Loucy (cell line): ENCODE measurements around the gene WFIKKN1.
A peak's percentile ranks its signal among the peaks of the same experiment; 100 is the strongest.

ENCODE experiments used
- H2AFZ ChIP-seq: fragments of 200-600 bp; sonication (generic); 2 replicates; pipeline ENCODE4 v1.6.0; 2016; ENCODE audit warnings: antibody characterized with exemption, mild to moderate bottlenecking, low read length, moderate library complexity
- H3F3A ChIP-seq: fragments of 200-600 bp; 2 replicates; pipeline ENCODE4 v1.6.0; 2016; ENCODE audit warnings: antibody characterized with exemption, low read depth, mild to moderate bottlenecking
- H3K27me3 ChIP-seq: fragments of 200-600 bp; sonication (generic); 2 replicates; pipeline ENCODE4 v1.6.1; 2014; ENCODE audit warnings: low read length, mild to moderate bottlenecking; ENCODE audit not compliant: insufficient read depth, poor library complexity, severe bottlenecking
- H3K36me3 ChIP-seq: fragments of 200-600 bp; sonication (generic); 2 replicates; pipeline ENCODE4 v1.6.1; 2016; ENCODE audit warnings: low read length; ENCODE audit not compliant: insufficient read depth
- H3K4me1 ChIP-seq: fragments of 200-600 bp; sonication (generic); 2 replicates; pipeline ENCODE4 v1.5.1; 2014; ENCODE audit warnings: low read length, mild to moderate bottlenecking; ENCODE audit not compliant: insufficient read depth, poor library complexity, severe bottlenecking
- H3K4me2 ChIP-seq: fragments of 200-600 bp; sonication (generic); 2 replicates; pipeline ENCODE4 v1.6.0; 2014; ENCODE audit warnings: antibody characterized with exemption, low read length, low read depth, mild to moderate bottlenecking; ENCODE audit not compliant: poor library complexity, severe bottlenecking
- H3K4me3 ChIP-seq: fragments of 200-600 bp; sonication (generic); 2 replicates; pipeline ENCODE4 v1.5.1; 2014; ENCODE audit warnings: low read length, mild to moderate bottlenecking, mixed read lengths; ENCODE audit not compliant: poor library complexity, severe bottlenecking
- H3K79me2 ChIP-seq: fragments of 200-600 bp; sonication (generic); 2 replicates; pipeline ENCODE4 v1.6.1; 2014; ENCODE audit warnings: low read length; ENCODE audit not compliant: insufficient read depth
- H3K9ac ChIP-seq: fragments of 200-600 bp; sonication (generic); 2 replicates; pipeline ENCODE4 v1.6.0; 2014; ENCODE audit warnings: mild to moderate bottlenecking, low read depth, low read length, moderate library complexity; ENCODE audit not compliant: poor library complexity, severe bottlenecking
- H3K9me2 ChIP-seq: fragments of 200-600 bp; sonication (generic); replicated peaks from 2 replicates; pipeline ENCODE4 v1.6.1; 2016; ENCODE audit warnings: low read depth, low read length, mixed read lengths
- H3K9me3 ChIP-seq: fragments of 200-600 bp; sonication (generic); 2 replicates; pipeline ENCODE4 v1.6.1; 2014; ENCODE audit warnings: mild to moderate bottlenecking, antibody characterized with exemption, low read length, low read depth; ENCODE audit not compliant: insufficient read depth
- H4K20me1 ChIP-seq: fragments of 200-600 bp; sonication (generic); 2 replicates; pipeline ENCODE4 v1.6.0; 2014; ENCODE audit warnings: antibody characterized with exemption, low read length, mild to moderate bottlenecking; ENCODE audit not compliant: insufficient read depth, poor library complexity, severe bottlenecking
- EZH2phosphoT487 ChIP-seq: fragments of 200-600 bp; IDR thresholded peaks from 2 replicates; pipeline ENCODE4 v1.6.1; 2018; ENCODE audit warnings: antibody characterized with exemption, mild to moderate bottlenecking, moderate library complexity, borderline replicate concordance
- TF ChIP-seq, protein P1 (sequence below): fragments of 200-600 bp; sonication (generic); conservative IDR thresholded peaks from 2 replicates; pipeline ENCODE4 v1.5.1; 2014; ENCODE audit warnings: mild to moderate bottlenecking, antibody characterized with exemption, low read length

Gene WFIKKN1

DNA sequence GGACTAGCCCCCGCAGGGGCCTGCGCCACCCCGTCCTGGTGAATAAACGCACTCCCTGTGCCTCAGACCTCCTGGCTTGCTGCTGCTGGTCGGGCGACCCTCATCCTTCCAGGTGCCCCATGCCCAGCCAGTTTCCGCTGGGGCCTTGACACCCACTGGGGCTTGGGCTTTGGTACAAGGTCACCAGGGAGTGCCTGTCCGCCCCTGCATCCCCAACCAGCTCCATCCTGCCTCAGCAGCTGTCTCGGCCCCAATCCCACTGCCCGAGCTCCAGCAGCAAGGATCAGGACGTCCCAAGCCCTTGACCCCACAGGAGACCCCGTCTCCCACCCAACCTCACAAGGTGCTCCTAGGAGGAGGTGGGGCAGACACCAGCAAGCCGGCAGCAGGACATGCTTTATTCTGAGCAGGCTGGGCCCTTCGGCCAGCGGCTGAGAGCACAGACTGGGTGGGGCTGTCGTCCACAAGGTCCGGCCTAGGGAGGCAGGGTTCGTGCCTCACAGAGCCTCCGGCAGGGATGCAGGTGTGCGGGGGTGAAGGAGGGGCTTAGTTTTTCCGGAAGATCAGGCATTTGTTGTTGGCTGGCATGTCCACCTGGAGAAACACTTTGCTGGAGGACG, 3.4 kb downstream of the WFIKKN1 start:
- Histone ChIP-seq H3F3A (no peaks in the 10 kb centered on the region), H3K4me1 (no peaks in the 10 kb centered on the region), H3K36me3 (no peaks in the 10 kb centered on the region), H3K9me2 (no peaks in the 10 kb centered on the region), H4K20me1 (no peaks in the 10 kb centered on the region), H3K4me3 (no peak overlapping the region), H2AFZ (no peak overlapping the region), H3K9ac (no peak overlapping the region), H3K27me3 (no peaks in the 10 kb centered on the region), H3K4me2 (no peak overlapping the region), H3K9me3 (no peaks in the 10 kb centered on the region), H3K79me2 (peaks cover 14% of the 10 kb centered on the region)
- TF ChIP-seq, protein P1, sequence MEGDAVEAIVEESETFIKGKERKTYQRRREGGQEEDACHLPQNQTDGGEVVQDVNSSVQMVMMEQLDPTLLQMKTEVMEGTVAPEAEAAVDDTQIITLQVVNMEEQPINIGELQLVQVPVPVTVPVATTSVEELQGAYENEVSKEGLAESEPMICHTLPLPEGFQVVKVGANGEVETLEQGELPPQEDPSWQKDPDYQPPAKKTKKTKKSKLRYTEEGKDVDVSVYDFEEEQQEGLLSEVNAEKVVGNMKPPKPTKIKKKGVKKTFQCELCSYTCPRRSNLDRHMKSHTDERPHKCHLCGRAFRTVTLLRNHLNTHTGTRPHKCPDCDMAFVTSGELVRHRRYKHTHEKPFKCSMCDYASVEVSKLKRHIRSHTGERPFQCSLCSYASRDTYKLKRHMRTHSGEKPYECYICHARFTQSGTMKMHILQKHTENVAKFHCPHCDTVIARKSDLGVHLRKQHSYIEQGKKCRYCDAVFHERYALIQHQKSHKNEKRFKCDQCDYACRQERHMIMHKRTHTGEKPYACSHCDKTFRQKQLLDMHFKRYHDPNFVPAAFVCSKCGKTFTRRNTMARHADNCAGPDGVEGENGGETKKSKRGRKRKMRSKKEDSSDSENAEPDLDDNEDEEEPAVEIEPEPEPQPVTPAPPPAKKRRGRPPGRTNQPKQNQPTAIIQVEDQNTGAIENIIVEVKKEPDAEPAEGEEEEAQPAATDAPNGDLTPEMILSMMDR, result no peak
- TF ChIP-seq EZH2phosphoT487, result no peak

DNA sequence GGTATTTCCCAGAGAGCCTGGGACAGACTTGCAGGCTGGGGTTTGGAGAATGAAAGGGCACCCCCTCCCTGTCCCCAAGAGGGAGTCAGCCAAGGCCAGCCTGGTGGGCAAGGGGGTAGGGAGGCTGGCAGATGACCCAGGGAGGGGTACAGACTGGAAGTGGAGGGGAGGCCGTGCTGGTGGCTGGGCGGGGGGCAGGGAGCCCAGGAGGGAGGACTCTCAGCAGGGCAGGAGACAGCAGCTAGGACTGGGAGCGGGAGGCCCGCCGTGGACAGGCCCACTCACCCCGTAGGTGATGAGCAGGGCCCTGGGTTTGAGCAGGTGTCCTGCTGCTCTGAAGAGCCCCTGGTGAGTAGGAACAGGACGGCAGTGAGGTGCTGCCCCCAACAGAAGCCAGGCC, 4.2 kb downstream of the WFIKKN1 start:
- TF ChIP-seq, protein P1, result no peak
- no peak for TF ChIP-seq EZH2phosphoT487
- no peak overlapping the region for H2AFZ ChIP-seq
- H3K9me3 ChIP-seq, result no peaks in the 10 kb centered on the region
- peak overlapping the region; percentile 90 for H3K4me3 ChIP-seq
- no peaks in the 10 kb centered on the region for H3K9me2 ChIP-seq
- peak overlapping the region; percentile 83 for H3K9ac ChIP-seq
- H3F3A ChIP-seq, result no peaks in the 10 kb centered on the region
- no peaks in the 10 kb centered on the region for H3K27me3 ChIP-seq
- H3K79me2 ChIP-seq, result peaks cover 14% of the 10 kb centered on the region
- no peaks in the 10 kb centered on the region for H3K4me1 ChIP-seq
- peak overlapping the region; percentile 94 for H3K4me2 ChIP-seq
- H4K20me1 ChIP-seq, result no peaks in the 10 kb centered on the region
- H3K36me3 ChIP-seq, result no peaks in the 10 kb centered on the region

DNA sequence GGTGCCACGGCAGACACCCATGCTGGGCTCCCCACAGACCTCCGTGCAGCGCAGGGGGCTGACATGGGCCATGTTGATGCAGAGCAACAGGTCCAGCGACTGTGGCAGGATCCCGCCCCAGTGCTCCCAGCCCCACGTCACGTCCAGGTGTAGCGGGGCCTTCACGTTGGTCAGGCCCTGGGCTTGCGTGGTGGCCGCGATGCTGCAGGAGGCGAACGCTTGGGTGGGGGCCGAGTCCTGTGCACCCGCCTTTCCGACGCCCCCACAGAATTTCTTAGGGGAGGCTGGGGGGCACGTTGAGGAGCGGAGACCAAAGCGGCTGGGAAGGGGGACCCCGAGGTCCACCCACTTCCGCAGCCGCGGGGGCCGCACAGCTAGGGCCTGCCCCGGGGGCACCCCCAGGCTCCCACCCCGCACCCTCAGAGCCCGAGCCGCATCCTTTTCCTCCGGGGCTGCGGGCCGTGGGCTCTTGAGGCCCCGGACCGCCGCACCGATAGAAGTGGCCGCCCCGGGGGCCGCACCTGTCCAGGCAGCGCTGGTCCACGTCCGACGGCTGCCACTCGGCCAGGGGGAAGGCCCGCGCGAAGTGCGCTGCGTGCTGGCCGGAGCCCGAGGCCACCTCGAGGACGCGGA, 4.9 kb downstream of the WFIKKN1 start:
- H3K36me3 ChIP-seq, result no peaks in the 10 kb centered on the region
- no peaks in the 10 kb centered on the region for H3K27me3 ChIP-seq
- no peaks in the 10 kb centered on the region for H4K20me1 ChIP-seq
- H3K9me2 ChIP-seq, result no peaks in the 10 kb centered on the region
- H2AFZ ChIP-seq, result peak overlapping the region; percentile 49; the same call in 1 of the 2 replicates
- peak overlapping the region; percentile 83 for H3K9ac ChIP-seq
- H3K4me2 ChIP-seq, result peak overlapping the region; percentile 94
- no peak for TF ChIP-seq EZH2phosphoT487
- TF ChIP-seq, protein P1, result no peak
- H3K4me1 ChIP-seq, result no peaks in the 10 kb centered on the region
- peak overlapping the region; percentile 90 for H3K4me3 ChIP-seq
- peaks cover 14% of the 10 kb centered on the region for H3K79me2 ChIP-seq
- no peaks in the 10 kb centered on the region for H3F3A ChIP-seq
- no peaks in the 10 kb centered on the region for H3K9me3 ChIP-seq
